HepG2 (cell line): ENCODE measurements around the gene HSPA1L. TPM values are rescaled to one million over a fixed set of nuclear protein-coding genes. Genes with fewer than 3 reads are reported as not detected.
A peak's percentile ranks its signal among the peaks of the same experiment; 100 is the strongest.
"Not testable (repeated sequence)": the region's sequence is repeated elsewhere in the genome, so short reads cannot be mapped to it uniquely, and the experiment has no call there.

ENCODE experiments used
- ATAC-seq: fragments of 200-7000 bp; cut with Tn5 transposase; 3 replicates; pipeline ENCODE4 v1.9.1; 2020; ENCODE audit warnings: mild to moderate bottlenecking, moderate library complexity
- BruUV-seq: library from RNA; stranded (reverse); fragments of 400-500 nt; replicated peaks from 2 replicates; lab custom pipeline; 2021; lab: Mats Ljungman, UMichigan
- CTCF ChIA-PET: fragments of 300-600 bp; formaldehyde crosslinking; extraction: SDS; loops from one replicate; lab custom pipeline; 2021; ENCODE audit warnings: low total read pairs, inconsistent platforms, low intra/inter-chr PET ratio; lab: Yijun Ruan, JAX
- POLR2A ChIA-PET: fragments of 350-600 bp; sonication (Branson Sonifier 250); formaldehyde crosslinking; loops from one replicate; lab custom pipeline; 2020; ENCODE audit warnings: antibody characterized with exemption, inconsistent platforms; lab: Yijun Ruan, JAX
- DNase-seq: peaks from one replicate; pipeline ENCODE4 v3.0.0-alpha.2; 2015; ENCODE audit warnings: low spot score
- FAIRE-seq: peaks from 3 replicates; lab custom pipeline; 2011; peaks lifted over from hg19 to GRCh38; lab: Jason Lieb, UNC
- H2AFZ ChIP-seq: one replicate; pipeline ENCODE4 v1.6.1; 2011; ENCODE audit warnings: low read length, inconsistent platforms
- H3K27ac ChIP-seq: fragments of 300-600 bp; 3 replicates; pipeline ENCODE4 v1.8.0; 2011; ENCODE audit warnings: mixed run types, mild to moderate bottlenecking, mixed read lengths, low read length, inconsistent platforms; ENCODE audit not compliant: insufficient read depth; ENCODE audit errors: extremely low read length
- H3K27me3 ChIP-seq, 2 experiments: fragments of 200-600 bp in 1 of 2; 2 replicates in 1 of 2; 3 replicates in 1 of 2; pipeline versions ENCODE4 v1.6.0 to v1.8.0; 2011; ENCODE audit warnings: low read length in 2 of 2, mild to moderate bottlenecking in 2 of 2, moderate library complexity in 2 of 2, inconsistent platforms in 1 of 2; ENCODE audit not compliant: insufficient read depth in 2 of 2, control insufficient read depth in 1 of 2
- H3K36me3 ChIP-seq, 2 experiments: fragments of 200-600 bp in 1 of 2; replicated peaks in 1 of 2; 2 replicates in 1 of 2; 3 replicates in 1 of 2; pipeline versions ENCODE4 v1.5.1 to v1.8.0; 2011; ENCODE audit warnings: low read length in 2 of 2, inconsistent platforms in 1 of 2; ENCODE audit not compliant: insufficient read depth in 2 of 2, control insufficient read depth in 1 of 2
- H3K4me1 ChIP-seq: 2 replicates; pipeline ENCODE4 v1.5.1; 2012; ENCODE audit warnings: low read length, inconsistent platforms; ENCODE audit not compliant: insufficient read depth
- H3K4me2 ChIP-seq: 2 replicates; pipeline ENCODE4 v1.6.0; 2011; ENCODE audit warnings: low read depth, low read length, inconsistent platforms
- H3K4me3 ChIP-seq, 3 experiments: fragments of 200-600 bp in 1 of 3; sonication (generic), shearing (Covaris generic) in 1 of 3; replicated peaks in 1 of 3; 2 replicates each; pipeline ENCODE4 v1.5.1; 2011 to 2016; ENCODE audit warnings: low read length in 3 of 3, inconsistent platforms in 2 of 3, low read depth in 2 of 3, mild to moderate bottlenecking in 2 of 3, control low read depth in 1 of 3, mixed read lengths in 1 of 3; ENCODE audit not compliant: insufficient read depth in 1 of 3
- H3K79me2 ChIP-seq: one replicate; pipeline ENCODE4 v1.6.1; 2011; ENCODE audit warnings: low read length, inconsistent platforms; ENCODE audit not compliant: insufficient read depth
- H3K9ac ChIP-seq: 2 replicates; pipeline ENCODE4 v1.6.0; 2011; ENCODE audit warnings: mild to moderate bottlenecking, low read depth, low read length, inconsistent platforms; ENCODE audit not compliant: insufficient read depth
- H3K9me3 ChIP-seq: 2 replicates; pipeline ENCODE4 v1.5.1; 2012; ENCODE audit warnings: mild to moderate bottlenecking, low read length
- H4K20me1 ChIP-seq: 2 replicates; pipeline ENCODE4 v1.6.0; 2011; ENCODE audit warnings: inconsistent platforms, mild to moderate bottlenecking, low read length, moderate library complexity; ENCODE audit not compliant: insufficient read depth
- AGO1 ChIP-seq: fragments of 200-400 bp; formaldehyde crosslinking; IDR thresholded peaks from 2 replicates; pipeline ENCODE4 v1.6.1; 2017; ENCODE audit warnings: mild to moderate bottlenecking, low read depth, low read length, moderate library complexity; ENCODE audit not compliant: poor library complexity, severe bottlenecking
- ERF ChIP-seq: IDR thresholded peaks from 2 replicates; pipeline ENCODE4 v1.6.1; 2018; ENCODE audit warnings: missing biosample characterization, missing genetic modification reagents
- ZBTB38 ChIP-seq: sonication (generic); formaldehyde crosslinking; IDR thresholded peaks from 2 replicates; pipeline ENCODE4 v1.5.1; 2020; ENCODE audit warnings: mild to moderate bottlenecking, missing genetic modification reagents
- ZBTB40 ChIP-seq, 2 experiments: fragments of 450-650 bp in 1 of 2; sonication (generic) in 1 of 2; formaldehyde crosslinking in 1 of 2; IDR thresholded peaks; 2 replicates each; pipeline versions ENCODE4 v1.6.1 to v1.8.0; 2016 to 2022; ENCODE audit warnings: antibody characterized with exemption in 1 of 2, mild to moderate bottlenecking in 1 of 2, missing genetic modification reagents in 1 of 2
- ZNF121 ChIP-seq: sonication (generic); formaldehyde crosslinking; IDR thresholded peaks from 2 replicates; pipeline ENCODE4 v1.5.0; 2020; ENCODE audit warnings: mild to moderate bottlenecking, missing genetic modification reagents
- ZNF441 ChIP-seq: sonication (generic); formaldehyde crosslinking; IDR thresholded peaks from 2 replicates; pipeline ENCODE4 v1.7.0; 2021; ENCODE audit warnings: missing genetic modification reagents, borderline replicate concordance
- WGBS: methylation state at CpG from one replicate; pipeline ENCODE4 v1.1.6; 2017; ENCODE audit warnings: low lambda C conversion rate; 5-methylcytosine and 5-hydroxymethylcytosine counted together
- in situ Hi-C: cut with HindIII; loops from 2 replicates; pipeline ENCODE4 v1.10.0; 2017; ENCODE audit warnings: low pct_unique_long_range_greater_than_20kb; ENCODE audit not compliant: extremely low pct_ligation_motif_present
- intact Hi-C: fragments of 100-400 bp; cut with micrococcal nuclease; formaldehyde crosslinking; loops from one replicate; pipeline ENCODE4 v1.10.0; 2022; ENCODE audit not compliant: unreplicated experiment
- polyA plus RNA-seq, 8 experiments: library from polyadenylated mRNA; depleted of rRNA in 3 of 8; stranded (reverse) in 7 of 8; unstranded in 1 of 8; fragments of >200 nt; fragmentation: Illumina TruSeq in 4 of 8; extraction: Trizol in 4 of 8; gene quantifications; 2 replicates each; pipeline versions ENCODE4 v1.2.1 to v1.2.3, GENCODE V29; 2011 to 2016; ENCODE audit warnings: low read depth in 4 of 8, missing spikeins in 1 of 8, mixed read lengths in 1 of 8; ENCODE audit not compliant: insufficient read depth in 1 of 8
- total RNA-seq, 5 experiments: library from RNA; depleted of rRNA; stranded (reverse); fragments of >200 nt; fragmentation: Illumina TruSeq; extraction: Trizol; gene quantifications; 2 replicates each; pipeline ENCODE4 v1.2.3, GENCODE V29; 2016; ENCODE audit warnings: low read depth in 1 of 5

Gene HSPA1L
- total and polyA plus RNA-seq, 2 of the 13 experiments (the other 11 are each of a cell fraction or from before 2014, with no cell fraction given): 0.55 to 1.0 TPM

GRCh38 chr6:31820399-31820798 is 5.3 kb upstream of the HSPA1L start:
- FAIRE-seq; BruUV-seq; ATAC-seq; DNase-seq; H3K27me3 ChIP-seq; H4K20me1 ChIP-seq; H3K9me3 ChIP-seq; H3K36me3 ChIP-seq; H2AFZ ChIP-seq; CTCF ChIA-PET; intact Hi-C loops; in situ Hi-C loops; TF ChIP-seq ZBTB40 (IDR thresholded peaks at IDR 0.05): not testable (repeated sequence)
- Histone ChIP-seq H3K4me1 (peaks cover 51% of the 10 kb centered on the region), H3K9ac (peak overlapping the region; percentile 72), H3K27ac (peak overlapping the region; percentile 86), H3K4me2 (peak overlapping the region; percentile 76), H3K79me2 (peaks cover 27% of the 10 kb centered on the region), H3K4me3 (peak overlapping the region in 1 of 3 experiments; percentile 45; a peak in 3 of 6 replicates)
- POLR2A ChIA-PET: interaction anchor here (0.7 to 6.9 kb wide), 14 partner anchors 11 to 169 kb away, joined by 3 to 66 read pairs (median 4); partner anchors contain the start of genes APOM, LSM2, VARS1 and VWA7
- 68% methylated on average over 10 of the region's 10 CpGs for WGBS
- TF ChIP-seq ZBTB38 (CRISPR knock-in tag) (peak; percentile 66; the same call in 1 of the 2 replicates), ERF (CRISPR knock-in tag) (peak; percentile 7; the same call in 1 of the 2 replicates), AGO1 (peak; percentile 14), ZBTB40 (CRISPR knock-in tag; IDR thresholded peaks at IDR 0.05) (0 out of 2 replicates have a peak, but pooled peaks have one; percentile 37), ZNF121 (CRISPR knock-in tag) (peak; percentile 62; the same call in 1 of the 2 replicates), ZNF441 (peak; percentile 56; the same call in 1 of the 2 replicates)
